Osteoblast (primary cell): ENCODE results near the gene CD151. TPM values are rescaled to one million over a fixed set of nuclear protein-coding genes. Genes with fewer than 3 reads are reported as not detected.
A peak's percentile ranks its signal among the peaks of the same experiment; 100 is the strongest.

ENCODE experiments used
- DNase-seq: peaks from one replicate; pipeline ENCODE4 v3.0.0; 2011; ENCODE audit warnings: low spot score, mixed read lengths; ENCODE audit not compliant: insufficient read length; ENCODE audit errors: missing footprints
- H2AFZ ChIP-seq: 2 replicates; pipeline ENCODE4 v1.6.0; 2011; ENCODE audit warnings: mild to moderate bottlenecking, low read length
- H3K27ac ChIP-seq: 2 replicates; pipeline ENCODE4 v1.5.1; 2011; ENCODE audit warnings: mild to moderate bottlenecking, low read depth, low read length, moderate library complexity
- H3K27me3 ChIP-seq: 2 replicates; pipeline ENCODE4 v1.6.0; 2012; ENCODE audit warnings: mild to moderate bottlenecking, control low read depth, inconsistent platforms, low read length, moderate library complexity; ENCODE audit not compliant: insufficient read depth
- H3K36me3 ChIP-seq: 2 replicates; pipeline ENCODE4 v1.5.1; 2011; ENCODE audit warnings: mild to moderate bottlenecking, low read length, control low read depth, moderate library complexity; ENCODE audit not compliant: insufficient read depth
- H3K4me1 ChIP-seq: 2 replicates; pipeline ENCODE4 v1.5.1; 2011; ENCODE audit warnings: mild to moderate bottlenecking, low read length, control low read depth, moderate library complexity; ENCODE audit not compliant: insufficient read depth
- H3K4me2 ChIP-seq: 2 replicates; pipeline ENCODE4 v1.6.0; 2011; ENCODE audit warnings: mild to moderate bottlenecking, low read length; ENCODE audit not compliant: insufficient read depth
- H3K4me3 ChIP-seq: fragments of 200-600 bp; sonication (generic); 3 replicates; pipeline ENCODE4 v1.5.1; 2012; ENCODE audit warnings: mild to moderate bottlenecking, low read length, inconsistent platforms; ENCODE audit not compliant: insufficient read depth
- H3K79me2 ChIP-seq: 2 replicates; pipeline ENCODE4 v1.6.0; 2012; ENCODE audit warnings: mild to moderate bottlenecking, low read length, control low read depth, inconsistent platforms; ENCODE audit not compliant: insufficient read depth
- H3K9me3 ChIP-seq: 2 replicates; pipeline ENCODE4 v1.5.1; 2011; ENCODE audit warnings: low read depth, low read length, control low read depth
- H4K20me1 ChIP-seq: 2 replicates; pipeline ENCODE4 v1.6.0; 2012; ENCODE audit warnings: mild to moderate bottlenecking, low read length, control low read depth; ENCODE audit not compliant: insufficient read depth
- CTCF ChIP-seq: IDR thresholded peaks from 2 replicates; pipeline ENCODE4 v1.5.1; 2011; ENCODE audit warnings: mild to moderate bottlenecking, low read depth, low read length, moderate library complexity; ENCODE audit errors: extremely low read depth
- total RNA-seq: library from RNA; depleted of rRNA; stranded (reverse); fragments of >200 nt; gene quantifications from 2 replicates; pipeline ENCODE4 v1.2.3, GENCODE V29; 2012

CD151 gene
- total RNA-seq, 1 donor, result 416 TPM

DNA sequence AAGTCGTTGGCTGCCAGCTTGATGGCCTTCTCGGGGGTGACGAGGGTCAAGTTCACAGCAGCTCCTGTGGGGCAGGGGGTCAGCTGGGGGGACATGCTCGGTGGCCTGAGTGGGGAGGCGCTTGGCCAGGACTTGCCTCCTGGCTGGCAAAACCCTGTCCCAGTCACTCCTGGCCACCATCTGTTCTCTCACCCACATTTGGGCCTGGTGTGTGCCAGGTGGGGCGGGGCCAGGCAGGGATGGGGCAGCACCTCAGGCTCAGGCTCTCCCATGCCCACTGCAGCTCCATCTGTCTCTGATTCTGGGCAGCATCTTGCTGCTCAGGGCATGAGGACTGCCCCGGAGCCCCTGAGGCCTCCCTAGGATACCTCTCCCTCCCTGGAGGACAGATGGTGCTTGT is 39.2 kb upstream of the CD151 start:
- Histone ChIP-seq H3K27ac (no peak overlapping the region), H3K36me3 (no peaks in the 10 kb centered on the region), H3K4me1 (peaks cover 17% of the 10 kb centered on the region), H3K79me2 (peaks cover 4% of the 10 kb centered on the region), H2AFZ (no peak overlapping the region), H3K4me2 (no peak overlapping the region), H3K9me3 (no peaks in the 10 kb centered on the region), H4K20me1 (peaks cover 9% of the 10 kb centered on the region), H3K27me3 (peaks cover 5% of the 10 kb centered on the region), H3K4me3 (no peak overlapping the region)
- no peak for DNase-seq
- TF ChIP-seq CTCF, result no peak

DNA sequence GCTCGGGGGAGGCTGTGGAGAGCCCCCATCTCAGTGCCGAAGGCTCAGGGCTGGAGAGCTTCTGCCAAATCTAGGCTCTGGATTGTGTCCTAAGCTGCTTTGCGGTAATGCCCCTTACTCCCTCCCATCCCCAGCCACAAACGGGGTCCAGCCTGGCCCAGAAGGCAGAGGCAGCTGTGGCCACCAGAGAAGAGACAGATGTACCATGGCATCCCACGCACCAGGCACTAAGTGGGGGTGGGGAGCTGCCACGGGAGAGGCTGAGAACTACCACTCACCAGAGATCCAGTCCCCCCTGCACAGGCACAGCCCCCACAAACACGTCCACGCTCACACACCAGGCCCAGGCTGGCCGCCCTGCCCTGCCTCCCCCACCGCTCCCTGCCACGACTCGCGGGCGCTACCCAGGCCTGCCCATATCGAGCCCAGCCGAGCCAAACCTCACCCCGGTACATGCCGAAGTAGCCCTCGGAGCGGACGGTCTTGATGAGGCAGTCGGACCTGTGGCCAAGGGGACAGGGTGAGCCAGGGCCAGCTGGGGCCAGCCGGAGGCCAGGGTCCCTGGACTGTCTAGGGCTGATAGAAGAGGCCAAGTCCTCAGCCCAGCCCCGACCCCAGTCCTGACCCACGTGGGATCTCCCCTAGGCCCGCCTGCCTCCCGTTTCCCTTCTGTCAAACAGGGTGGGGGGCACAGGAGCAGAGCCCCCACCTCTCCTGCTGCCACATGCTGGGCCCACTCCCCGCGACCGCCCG is 38.6 kb upstream of the CD151 start:
- no peak overlapping the region for H3K4me3 ChIP-seq
- H3K36me3 ChIP-seq, result no peaks in the 10 kb centered on the region
- no peak for TF ChIP-seq CTCF
- H3K9me3 ChIP-seq, result no peaks in the 10 kb centered on the region
- H2AFZ ChIP-seq, result no peak overlapping the region
- H3K27ac ChIP-seq, result no peak overlapping the region
- no peaks in the 10 kb centered on the region for H3K27me3 ChIP-seq
- peaks cover 17% of the 10 kb centered on the region for H3K4me1 ChIP-seq
- H3K79me2 ChIP-seq, result peaks cover 4% of the 10 kb centered on the region
- DNase-seq, result no peak
- peaks cover 6% of the 10 kb centered on the region for H4K20me1 ChIP-seq
- H3K4me2 ChIP-seq, result no peak overlapping the region

- no peaks in the 10 kb centered on the region for H3K27me3 ChIP-seq
- H3K27ac ChIP-seq, result no peak overlapping the region
- peak overlapping the region; percentile 87 for H3K4me3 ChIP-seq
- DNase-seq, result no peak
- H3K36me3 ChIP-seq, result peaks cover 7% of the 10 kb centered on the region
- H2AFZ ChIP-seq, result no peak overlapping the region
- no peaks in the 10 kb centered on the region for H3K9me3 ChIP-seq
- TF ChIP-seq CTCF, result no peak
- H3K4me2 ChIP-seq, result peak overlapping the region; percentile 86
- H4K20me1 ChIP-seq, result peaks cover 6% of the 10 kb centered on the region
- peaks cover 4% of the 10 kb centered on the region for H3K79me2 ChIP-seq
- peaks cover 17% of the 10 kb centered on the region for H3K4me1 ChIP-seq
Observed at GRCh38 chr11:794766-795633, 37.8 kb upstream of the CD151 start.
